Type B pancreatic cell (in vitro differentiated cells): ENCODE results near the gene ZNF750. TPM values are rescaled to one million over a fixed set of nuclear protein-coding genes. Genes with fewer than 3 reads are reported as not detected.

Experiments used
- DNase-seq: peaks from one replicate; pipeline ENCODE4 v3.0.0; 2021; ENCODE audit warnings: mixed read lengths; ENCODE audit not compliant: unreplicated experiment; ENCODE audit errors: extremely low spot score
- H3K27ac Mint-ChIP-seq: 2 replicates; pipeline ENCODE4 v1.8.0; 2021; ENCODE audit warnings: mild to moderate bottlenecking, mixed read lengths
- H3K27me3 Mint-ChIP-seq: 2 replicates; pipeline ENCODE4 v1.8.0; 2021; ENCODE audit warnings: mixed read lengths
- H3K36me3 Mint-ChIP-seq: 2 replicates; pipeline ENCODE4 v1.8.0; 2021; ENCODE audit warnings: mixed read lengths
- H3K4me1 Mint-ChIP-seq: one replicate; pipeline ENCODE4 v1.8.0; 2021; ENCODE audit warnings: mixed read lengths; ENCODE audit not compliant: unreplicated experiment
- H3K4me3 Mint-ChIP-seq: 2 replicates; pipeline ENCODE4 v1.8.0; 2021; ENCODE audit warnings: mild to moderate bottlenecking, mixed read lengths
- H3K9me3 Mint-ChIP-seq: 2 replicates; pipeline ENCODE4 v1.8.0; 2021; ENCODE audit warnings: mixed read lengths
- total RNA-seq: library from RNA; stranded (reverse); gene quantifications from 2 replicates; pipeline ENCODE4 v1.2.1, GENCODE V29; 2021; ENCODE audit warnings: low replicate concordance
- TF ChIP-seq, protein P1 (sequence below): fragments of 200-600 bp; sonication (generic); conservative IDR thresholded peaks from 2 replicates; pipeline ENCODE4 v1.5.0; 2021; ENCODE audit warnings: antibody characterized with exemption, mild to moderate bottlenecking

Gene ZNF750
- total RNA-seq, 1 donor from 2014 or later: 10.3 TPM

GRCh38 chr17:82802075-82802780 is 37.6 kb downstream of the ZNF750 start:
- no peak for DNase-seq
- Mint-ChIP-seq H3K4me1 (peaks cover 5% of the 10 kb centered on the region), H3K27ac (no peak overlapping the region), H3K36me3 (peaks cover 23% of the 10 kb centered on the region), H3K27me3 (no peaks in the 10 kb centered on the region), H3K4me3 (no peak overlapping the region), H3K9me3 (peaks cover 5% of the 10 kb centered on the region)
- TF ChIP-seq, protein P1, sequence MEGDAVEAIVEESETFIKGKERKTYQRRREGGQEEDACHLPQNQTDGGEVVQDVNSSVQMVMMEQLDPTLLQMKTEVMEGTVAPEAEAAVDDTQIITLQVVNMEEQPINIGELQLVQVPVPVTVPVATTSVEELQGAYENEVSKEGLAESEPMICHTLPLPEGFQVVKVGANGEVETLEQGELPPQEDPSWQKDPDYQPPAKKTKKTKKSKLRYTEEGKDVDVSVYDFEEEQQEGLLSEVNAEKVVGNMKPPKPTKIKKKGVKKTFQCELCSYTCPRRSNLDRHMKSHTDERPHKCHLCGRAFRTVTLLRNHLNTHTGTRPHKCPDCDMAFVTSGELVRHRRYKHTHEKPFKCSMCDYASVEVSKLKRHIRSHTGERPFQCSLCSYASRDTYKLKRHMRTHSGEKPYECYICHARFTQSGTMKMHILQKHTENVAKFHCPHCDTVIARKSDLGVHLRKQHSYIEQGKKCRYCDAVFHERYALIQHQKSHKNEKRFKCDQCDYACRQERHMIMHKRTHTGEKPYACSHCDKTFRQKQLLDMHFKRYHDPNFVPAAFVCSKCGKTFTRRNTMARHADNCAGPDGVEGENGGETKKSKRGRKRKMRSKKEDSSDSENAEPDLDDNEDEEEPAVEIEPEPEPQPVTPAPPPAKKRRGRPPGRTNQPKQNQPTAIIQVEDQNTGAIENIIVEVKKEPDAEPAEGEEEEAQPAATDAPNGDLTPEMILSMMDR: no peak

- Mint-ChIP-seq H3K4me3 (no peak overlapping the region), H3K27me3 (no peaks in the 10 kb centered on the region), H3K36me3 (peaks cover 24% of the 10 kb centered on the region), H3K4me1 (peaks cover 5% of the 10 kb centered on the region), H3K27ac (no peak overlapping the region), H3K9me3 (peaks cover 5% of the 10 kb centered on the region)
- DNase-seq: no peak
- TF ChIP-seq, protein P1: no peak
Observed at GRCh38 chr17:82801377-82801970, 38.3 kb downstream of the ZNF750 start.

DNA sequence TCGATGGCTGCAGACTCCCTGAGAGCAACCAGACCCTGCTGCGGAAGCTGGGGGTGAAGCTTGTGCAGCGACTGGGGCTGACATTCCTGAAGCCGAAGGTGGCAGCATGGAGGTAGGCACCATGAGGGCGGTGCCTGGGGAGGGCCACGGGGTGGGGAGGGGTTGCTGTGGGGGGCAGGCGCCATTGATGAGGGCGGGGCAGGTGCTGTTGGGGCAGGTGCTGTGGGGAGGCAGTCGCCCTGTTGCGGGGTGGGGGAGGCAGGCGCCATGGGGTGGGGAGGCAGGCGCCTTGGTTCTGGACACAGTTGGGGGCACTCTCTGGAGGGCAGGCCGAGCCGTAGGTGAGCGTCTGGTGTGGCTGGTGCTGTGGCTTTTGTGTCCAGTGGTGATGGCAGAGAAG is 38.9 kb downstream of the ZNF750 start:
- peaks cover 5% of the 10 kb centered on the region for H3K4me1 Mint-ChIP-seq
- H3K27ac Mint-ChIP-seq: no peak overlapping the region
- H3K36me3 Mint-ChIP-seq: peaks cover 24% of the 10 kb centered on the region
- no peak for DNase-seq
- H3K27me3 Mint-ChIP-seq: no peaks in the 10 kb centered on the region
- H3K9me3 Mint-ChIP-seq: peaks cover 5% of the 10 kb centered on the region
- TF ChIP-seq, protein P1: no peak
- H3K4me3 Mint-ChIP-seq: no peak overlapping the region

DNA sequence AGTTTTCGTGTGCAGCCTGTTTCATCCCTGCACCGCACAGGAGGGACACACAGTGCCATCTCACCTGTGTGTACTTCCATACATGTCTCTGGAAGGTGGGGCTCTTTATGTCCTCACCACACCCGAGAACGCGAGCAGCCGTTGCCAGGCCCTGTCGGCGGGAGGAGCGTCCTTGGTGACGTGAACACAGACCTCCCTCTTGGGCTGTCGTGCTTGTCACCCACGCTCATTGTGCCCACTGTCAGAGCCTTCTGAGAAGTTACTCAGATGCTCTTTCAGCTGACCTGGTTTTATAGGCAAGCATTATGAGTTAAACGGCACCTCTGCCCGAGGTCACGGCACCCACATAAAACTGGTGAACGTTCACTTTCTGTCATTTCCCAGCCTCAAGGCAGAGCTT is 40.2 kb downstream of the ZNF750 start:
- Mint-ChIP-seq H3K4me3 (no peak overlapping the region), H3K27me3 (no peaks in the 10 kb centered on the region), H3K9me3 (peaks cover 5% of the 10 kb centered on the region), H3K36me3 (peaks cover 27% of the 10 kb centered on the region), H3K4me1 (peaks cover 11% of the 10 kb centered on the region), H3K27ac (no peak overlapping the region)
- TF ChIP-seq, protein P1: no peak
- DNase-seq: no peak

DNA sequence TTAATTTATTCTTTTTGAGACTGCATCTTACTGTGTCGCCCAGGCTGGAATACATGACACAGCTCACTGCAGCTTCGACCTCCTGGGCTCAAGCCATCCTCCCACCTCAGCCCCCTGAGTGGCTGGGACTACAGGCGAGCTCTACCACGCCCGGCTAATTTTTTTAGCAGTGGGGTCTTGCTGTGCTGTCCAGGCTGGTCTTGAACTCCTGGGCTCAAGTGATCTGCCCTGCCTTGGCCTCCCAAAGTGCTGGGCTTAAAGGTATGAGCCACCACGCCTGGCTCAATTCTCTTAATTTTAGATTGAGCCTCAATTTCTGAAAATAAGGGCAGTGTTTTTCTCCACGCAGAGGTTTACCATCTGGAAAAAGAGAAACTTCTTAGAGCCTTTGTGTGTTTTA is 41.1 kb downstream of the ZNF750 start:
- Mint-ChIP-seq H3K36me3 (peaks cover 27% of the 10 kb centered on the region), H3K9me3 (peaks cover 5% of the 10 kb centered on the region), H3K4me3 (no peak overlapping the region), H3K4me1 (peaks cover 18% of the 10 kb centered on the region), H3K27me3 (no peaks in the 10 kb centered on the region), H3K27ac (no peak overlapping the region)
- no peak for DNase-seq
- TF ChIP-seq, protein P1: no peak
